Peyer's patch (tissue), 4 donors: ENCODE measurements around the gene RPTOR. TPM values are rescaled to one million over a fixed set of nuclear protein-coding genes. Genes with fewer than 3 reads are reported as not detected.

Experiments
- DNase-seq, 3 donors: peaks; one replicate each; pipeline ENCODE4 v3.0.0-alpha.2; 2017 to 2019
- H3K27ac ChIP-seq, 4 donors: fragments of 200-600 bp; sonication (generic); one replicate each; pipeline ENCODE4 v1.5.1; 2016 to 2019
- H3K27me3 ChIP-seq, 2 donors: fragments of 200-600 bp; sonication (generic); one replicate each; pipeline ENCODE4 v1.5.1; 2019
- H3K36me3 ChIP-seq, 3 donors: fragments of 200-600 bp; sonication (generic); one replicate each; pipeline ENCODE4 v1.5.1; 2016 to 2019
- H3K4me1 ChIP-seq, 4 donors: fragments of 200-600 bp; sonication (generic); one replicate each; pipeline ENCODE4 v1.5.1; 2016 to 2019
- H3K4me3 ChIP-seq, 4 donors: fragments of 200-600 bp; sonication (generic); 1 replicate in 3 of 4; 2 replicates in 1 of 4; pipeline ENCODE4 v1.5.1; 2016 to 2019; ENCODE audit warnings: mild to moderate bottlenecking in 1 of 4
- H3K9me3 ChIP-seq, 4 donors: fragments of 200-600 bp; sonication (generic); one replicate each; pipeline ENCODE4 v1.5.1; 2016 to 2019; ENCODE audit warnings: mild to moderate bottlenecking in 1 of 4
- POLR2A ChIP-seq, 2 donors: fragments of 450-650 bp; IDR thresholded peaks; one replicate each; pipeline ENCODE4 v1.5.1; 2017; ENCODE audit warnings: antibody characterized with exemption in 2 of 2, mild to moderate bottlenecking in 2 of 2, moderate library complexity in 2 of 2
- total RNA-seq, 4 donors: library from RNA; depleted of rRNA; stranded (reverse); fragments of >200 nt; gene quantifications; one replicate each; pipeline ENCODE4 v1.1.0, GENCODE V29; 2016
- TF ChIP-seq, protein P1 (sequence below), 6 experiments: fragments of 450-650 bp in 4 of 6; fragments of 200-600 bp in 2 of 6; sonication (generic) in 1 of 6; IDR thresholded peaks; one replicate each; pipeline ENCODE4 v1.5.1; 2017 to 2019; ENCODE audit warnings: antibody characterized with exemption in 6 of 6, mild to moderate bottlenecking in 3 of 6, moderate library complexity in 1 of 6

Gene RPTOR
- total RNA-seq, 4 donors from 2014 or later, result 42.4 to 73.6 (median 64.2) TPM

GRCh38 chr17:80561541-80562114, 17.0 kb downstream of the RPTOR start:
- Histone ChIP-seq H3K27me3 (no peaks in the 10 kb centered on the region), H3K27ac (no peak overlapping the region), H3K4me1 (no peaks in the 10 kb centered on the region), H3K4me3 (no peak overlapping the region), H3K36me3 (no peaks in the 10 kb centered on the region), H3K9me3 (no peaks in the 10 kb centered on the region)
- TF ChIP-seq, protein P1, sequence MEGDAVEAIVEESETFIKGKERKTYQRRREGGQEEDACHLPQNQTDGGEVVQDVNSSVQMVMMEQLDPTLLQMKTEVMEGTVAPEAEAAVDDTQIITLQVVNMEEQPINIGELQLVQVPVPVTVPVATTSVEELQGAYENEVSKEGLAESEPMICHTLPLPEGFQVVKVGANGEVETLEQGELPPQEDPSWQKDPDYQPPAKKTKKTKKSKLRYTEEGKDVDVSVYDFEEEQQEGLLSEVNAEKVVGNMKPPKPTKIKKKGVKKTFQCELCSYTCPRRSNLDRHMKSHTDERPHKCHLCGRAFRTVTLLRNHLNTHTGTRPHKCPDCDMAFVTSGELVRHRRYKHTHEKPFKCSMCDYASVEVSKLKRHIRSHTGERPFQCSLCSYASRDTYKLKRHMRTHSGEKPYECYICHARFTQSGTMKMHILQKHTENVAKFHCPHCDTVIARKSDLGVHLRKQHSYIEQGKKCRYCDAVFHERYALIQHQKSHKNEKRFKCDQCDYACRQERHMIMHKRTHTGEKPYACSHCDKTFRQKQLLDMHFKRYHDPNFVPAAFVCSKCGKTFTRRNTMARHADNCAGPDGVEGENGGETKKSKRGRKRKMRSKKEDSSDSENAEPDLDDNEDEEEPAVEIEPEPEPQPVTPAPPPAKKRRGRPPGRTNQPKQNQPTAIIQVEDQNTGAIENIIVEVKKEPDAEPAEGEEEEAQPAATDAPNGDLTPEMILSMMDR (IDR thresholded peaks at IDR 0.05), result no peak
- TF ChIP-seq POLR2A (IDR thresholded peaks at IDR 0.05), result no peak
- DNase-seq, result no peak

GRCh38 chr17:80564545-80564944, 19.9 kb downstream of the RPTOR start:
- H3K36me3 ChIP-seq, result no peaks in the 10 kb centered on the region
- H3K4me3 ChIP-seq, result no peak overlapping the region
- no peaks in the 10 kb centered on the region for H3K4me1 ChIP-seq
- TF ChIP-seq, protein P1 (IDR thresholded peaks at IDR 0.05), result no peak
- no peak for TF ChIP-seq POLR2A (IDR thresholded peaks at IDR 0.05)
- H3K9me3 ChIP-seq, result no peaks in the 10 kb centered on the region
- no peak overlapping the region for H3K27ac ChIP-seq
- DNase-seq, result no peak
- H3K27me3 ChIP-seq, result no peaks in the 10 kb centered on the region

- no peak overlapping the region for H3K4me3 ChIP-seq
- no peaks in the 10 kb centered on the region for H3K9me3 ChIP-seq
- H3K27me3 ChIP-seq, result no peaks in the 10 kb centered on the region
- H3K4me1 ChIP-seq, result no peaks in the 10 kb centered on the region
- TF ChIP-seq, protein P1 (IDR thresholded peaks at IDR 0.05), result no peak
- no peak for TF ChIP-seq POLR2A (IDR thresholded peaks at IDR 0.05)
- H3K36me3 ChIP-seq, result no peaks in the 10 kb centered on the region
- no peak for DNase-seq
- H3K27ac ChIP-seq, result no peak overlapping the region
Observed at GRCh38 chr17:80565343-80566053, 20.9 kb downstream of the RPTOR start.

DNA sequence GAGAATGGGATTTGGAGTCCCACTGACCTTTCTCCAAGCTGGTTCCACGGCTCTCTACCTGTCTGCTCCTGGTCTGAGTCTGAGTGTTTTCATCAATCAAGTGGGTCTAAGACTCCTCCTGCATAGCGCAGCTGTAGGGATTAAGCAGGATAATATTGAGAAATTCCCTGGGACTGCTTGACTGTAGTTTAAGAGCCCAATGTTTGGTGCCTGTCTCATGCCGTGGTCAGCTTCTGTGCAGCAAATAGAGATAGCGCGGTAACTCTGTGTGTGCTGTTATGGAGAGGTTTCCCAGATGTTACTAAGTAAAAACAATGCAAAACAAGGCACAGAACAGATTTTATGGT, 21.4 kb downstream of the RPTOR start:
- no peaks in the 10 kb centered on the region for H3K4me1 ChIP-seq
- H3K27ac ChIP-seq, result no peak overlapping the region
- no peaks in the 10 kb centered on the region for H3K27me3 ChIP-seq
- no peaks in the 10 kb centered on the region for H3K36me3 ChIP-seq
- TF ChIP-seq, protein P1 (IDR thresholded peaks at IDR 0.05), result no peak
- no peak for TF ChIP-seq POLR2A (IDR thresholded peaks at IDR 0.05)
- no peaks in the 10 kb centered on the region for H3K9me3 ChIP-seq
- H3K4me3 ChIP-seq, result no peak overlapping the region
- no peak for DNase-seq

GRCh38 chr17:80568246-80568645, 23.6 kb downstream of the RPTOR start:
- Histone ChIP-seq H3K4me1 (no peaks in the 10 kb centered on the region), H3K4me3 (no peak overlapping the region), H3K27me3 (no peaks in the 10 kb centered on the region), H3K9me3 (no peaks in the 10 kb centered on the region), H3K27ac (no peak overlapping the region), H3K36me3 (no peaks in the 10 kb centered on the region)
- DNase-seq, result no peak
- TF ChIP-seq, protein P1 (IDR thresholded peaks at IDR 0.05), result no peak
- no peak for TF ChIP-seq POLR2A (IDR thresholded peaks at IDR 0.05)
